Activated CD4-positive, CD25-positive, alpha-beta regulatory T cell treated with anti-CD3 and anti-CD28 coated beads, Interleukin-2, amount 50 U/mL, for 24 hours (primary cell): Measurements from ENCODE around the gene HSPA12B.

Experiments used
- ATAC-seq, 2 donors: fragments of 150-1000 bp; cut with Tn5 transposase; one replicate each; pipeline ENCODE4 v1.10.0; 2021; ENCODE audit warnings: mild to moderate bottlenecking in 1 of 2, moderate library complexity in 1 of 2

The HSPA12B gene

GRCh38 chr20:3730803-3731672 lies 1.4 kb upstream of the HSPA12B start:
- no peak for ATAC-seq

GRCh38 chr20:3731944-3732326 lies 550 bp upstream of the HSPA12B start:
- no peak for ATAC-seq

- ATAC-seq: no peak
These were observed 872 bp downstream of the HSPA12B start for GRCh38 chr20:3733119-3733995.

- no peak for ATAC-seq
These were observed 1.8 kb downstream of the HSPA12B start for GRCh38 chr20:3734111-3734843.

GRCh38 chr20:3735768-3736167 lies 3.3 kb downstream of the HSPA12B start:
- no peak for ATAC-seq

GRCh38 chr20:3738111-3739053 lies 5.9 kb downstream of the HSPA12B start:
- ATAC-seq: no peak

GRCh38 chr20:3739054-3739925 lies 6.8 kb downstream of the HSPA12B start:
- no peak for ATAC-seq

- ATAC-seq: no peak
These were observed 7.5 kb downstream of the HSPA12B start for GRCh38 chr20:3739926-3740451.

- no peak for ATAC-seq
These were observed 8.3 kb downstream of the HSPA12B start for GRCh38 chr20:3740615-3741301.

- no peak for ATAC-seq
These were observed 9.5 kb downstream of the HSPA12B start for GRCh38 chr20:3741836-3742458.

- ATAC-seq: no peak
These were observed 10.8 kb downstream of the HSPA12B start for GRCh38 chr20:3743251-3743650.

- no peak for ATAC-seq
These were observed 11.6 kb downstream of the HSPA12B start for GRCh38 chr20:3744037-3744436.

GRCh38 chr20:3744806-3745685 lies 12.6 kb downstream of the HSPA12B start:
- ATAC-seq: peak; percentile 74 to 76

GRCh38 chr20:3745686-3746173 lies 13.2 kb downstream of the HSPA12B start:
- no peak for ATAC-seq

GRCh38 chr20:3747471-3747870 lies 15.0 kb downstream of the HSPA12B start:
- ATAC-seq: no peak

- ATAC-seq: no peak
These were observed 15.6 kb downstream of the HSPA12B start for GRCh38 chr20:3748073-3748472.

GRCh38 chr20:3749087-3749688 lies 16.7 kb downstream of the HSPA12B start:
- no peak for ATAC-seq
